ENCODE measurements around the gene HIVEP2. TPM values are rescaled to one million over a fixed set of nuclear protein-coding genes. Genes with fewer than 3 reads are reported as not detected.

HIVEP2 gene
- total RNA-seq, 2 experiments from 2014 or later: 30.2 to 35.4 TPM

GRCh38 chr6:142805042-142805441 is 139.9 kb downstream of the HIVEP2 start:
- no peak for DNase-seq
- POLR2A ChIA-PET: no interaction called here
- H3K27me3 Mint-ChIP-seq: no peaks in the 10 kb centered on the region
- no peak overlapping the region for H3K27ac Mint-ChIP-seq
- no peak overlapping the region for H3K4me3 Mint-ChIP-seq
- H3K36me3 Mint-ChIP-seq (ENCODE audit: low read depth): peaks cover 51% of the 10 kb centered on the region
- peaks cover 32% of the 10 kb centered on the region for H3K4me1 Mint-ChIP-seq
- CTCF ChIA-PET: interaction anchor here (0.6 to 1.2 kb wide), 5 partner anchors 21 to 144 kb away, joined by 3 to 4 read pairs (median 3); no protein-coding TSS in a partner anchor
- H3K9me3 Mint-ChIP-seq: peaks cover 2% of the 10 kb centered on the region

GRCh38 chr6:142804490-142804889 is 140.5 kb downstream of the HIVEP2 start:
- peaks cover 2% of the 10 kb centered on the region for H3K9me3 Mint-ChIP-seq
- POLR2A ChIA-PET: no interaction called here

GRCh38 chr6:142803495-142804058 is 141.4 kb downstream of the HIVEP2 start:
- ChIA-PET CTCF (interaction anchor here (0.5 to 1.5 kb wide), 2 partner anchors 32 to 221 kb away, joined by 3 read pairs; no protein-coding TSS in a partner anchor), POLR2A (no interaction called here)
- no peak overlapping the region for H3K27ac Mint-ChIP-seq
- no peaks in the 10 kb centered on the region for H3K9me3 Mint-ChIP-seq
- no peak overlapping the region for H3K4me3 Mint-ChIP-seq
- H3K36me3 Mint-ChIP-seq (ENCODE audit: low read depth): peaks cover 37% of the 10 kb centered on the region
- no peaks in the 10 kb centered on the region for H3K27me3 Mint-ChIP-seq
- peaks cover 34% of the 10 kb centered on the region for H3K4me1 Mint-ChIP-seq
- no peak for DNase-seq

More at GRCh38 chr6:142804490-142804889, 140.5 kb downstream of the HIVEP2 start:
- CTCF ChIA-PET: interaction anchor here (0.7 to 1.0 kb wide), 2 partner anchors 30 to 145 kb away, joined by 3 to 4 read pairs; no protein-coding TSS in a partner anchor
- DNase-seq: no peak
- Mint-ChIP-seq H3K27me3 (no peaks in the 10 kb centered on the region), H3K4me1 (peaks cover 32% of the 10 kb centered on the region), H3K36me3 (ENCODE audit: low read depth) (peaks cover 46% of the 10 kb centered on the region), H3K4me3 (no peak overlapping the region), H3K27ac (no peak overlapping the region)

GRCh38 chr6:142803032-142803431 is 141.9 kb downstream of the HIVEP2 start:
- H3K4me3 Mint-ChIP-seq: no peak overlapping the region
- DNase-seq: no peak
- no peaks in the 10 kb centered on the region for H3K9me3 Mint-ChIP-seq
- H3K4me1 Mint-ChIP-seq: peaks cover 40% of the 10 kb centered on the region
- peaks cover 31% of the 10 kb centered on the region for H3K36me3 Mint-ChIP-seq (ENCODE audit: low read depth)
- ChIA-PET POLR2A (no interaction called here), CTCF (interaction anchor here (0.9 to 1.5 kb wide), 2 partner anchors 9 to 32 kb away, joined by 3 read pairs; no protein-coding TSS in a partner anchor)
- H3K27ac Mint-ChIP-seq: no peak overlapping the region
- no peaks in the 10 kb centered on the region for H3K27me3 Mint-ChIP-seq

- POLR2A ChIA-PET: no interaction called here
- Mint-ChIP-seq H3K9me3 (no peaks in the 10 kb centered on the region), H3K36me3 (ENCODE audit: low read depth) (peaks cover 25% of the 10 kb centered on the region), H3K4me1 (peaks cover 42% of the 10 kb centered on the region), H3K27me3 (no peaks in the 10 kb centered on the region), H3K27ac (peak overlapping the region; percentile 16), H3K4me3 (no peak overlapping the region)
- no peak for DNase-seq
- CTCF ChIA-PET: interaction anchor here (0.8 to 1.5 kb wide), 3 partner anchors 8 to 31 kb away, joined by 3 read pairs; no protein-coding TSS in a partner anchor
These were observed 142.9 kb downstream of the HIVEP2 start for GRCh38 chr6:142802124-142802523.

- no peaks in the 10 kb centered on the region for H3K27me3 Mint-ChIP-seq
- CTCF ChIA-PET: no interaction called here
- H3K4me3 Mint-ChIP-seq: no peak overlapping the region
These were observed 144.7 kb downstream of the HIVEP2 start for GRCh38 chr6:142800240-142800639.

GRCh38 chr6:142799639-142800038 is 145.3 kb downstream of the HIVEP2 start:
- no peak overlapping the region for H3K4me3 Mint-ChIP-seq
- H3K4me1 Mint-ChIP-seq: peaks cover 44% of the 10 kb centered on the region
- H3K9me3 Mint-ChIP-seq: no peaks in the 10 kb centered on the region
- no peak for DNase-seq
- peaks cover 19% of the 10 kb centered on the region for H3K36me3 Mint-ChIP-seq (ENCODE audit: low read depth)
- no peaks in the 10 kb centered on the region for H3K27me3 Mint-ChIP-seq
- ChIA-PET CTCF (no interaction called here), POLR2A (no interaction called here)
- no peak overlapping the region for H3K27ac Mint-ChIP-seq

More at GRCh38 chr6:142800240-142800639, 144.7 kb downstream of the HIVEP2 start:
- POLR2A ChIA-PET: no interaction called here
- DNase-seq: no peak
- peaks cover 47% of the 10 kb centered on the region for H3K4me1 Mint-ChIP-seq
- H3K36me3 Mint-ChIP-seq (ENCODE audit: low read depth): peaks cover 19% of the 10 kb centered on the region
- H3K9me3 Mint-ChIP-seq: no peaks in the 10 kb centered on the region
- no peak overlapping the region for H3K27ac Mint-ChIP-seq

- CTCF ChIA-PET: no interaction called here
- Mint-ChIP-seq H3K4me1 (peaks cover 28% of the 10 kb centered on the region), H3K4me3 (no peak overlapping the region), H3K27me3 (no peaks in the 10 kb centered on the region), H3K27ac (no peak overlapping the region), H3K9me3 (peaks cover 2% of the 10 kb centered on the region), H3K36me3 (ENCODE audit: low read depth) (peaks cover 27% of the 10 kb centered on the region)
- DNase-seq: no peak
- POLR2A ChIA-PET: no interaction called here
These were observed 147.8 kb downstream of the HIVEP2 start for GRCh38 chr6:142797159-142797558.

GRCh38 chr6:142796571-142796970 is 148.4 kb downstream of the HIVEP2 start:
- no peak overlapping the region for H3K4me3 Mint-ChIP-seq
- no peaks in the 10 kb centered on the region for H3K27me3 Mint-ChIP-seq
- H3K9me3 Mint-ChIP-seq: peaks cover 4% of the 10 kb centered on the region
- no peak overlapping the region for H3K27ac Mint-ChIP-seq
- ChIA-PET POLR2A (no interaction called here), CTCF (no interaction called here)
- peaks cover 26% of the 10 kb centered on the region for H3K4me1 Mint-ChIP-seq
- DNase-seq: no peak
- peaks cover 27% of the 10 kb centered on the region for H3K36me3 Mint-ChIP-seq (ENCODE audit: low read depth)

GRCh38 chr6:142796024-142796423 is 149.0 kb downstream of the HIVEP2 start:
- Mint-ChIP-seq H3K27ac (no peak overlapping the region), H3K4me1 (peaks cover 24% of the 10 kb centered on the region)
- CTCF ChIA-PET: no interaction called here

GRCh38 chr6:142794424-142794823 is 150.6 kb downstream of the HIVEP2 start:
- ChIA-PET POLR2A (no interaction called here), CTCF (interaction anchor here (0.7 to 1.4 kb wide), 3 partner anchors 8 to 26 kb away, joined by 3 read pairs; no protein-coding TSS in a partner anchor)
- Mint-ChIP-seq H3K27ac (no peak overlapping the region), H3K27me3 (no peaks in the 10 kb centered on the region), H3K36me3 (ENCODE audit: low read depth) (peaks cover 17% of the 10 kb centered on the region), H3K4me1 (peaks cover 25% of the 10 kb centered on the region), H3K9me3 (peaks cover 4% of the 10 kb centered on the region), H3K4me3 (no peak overlapping the region)
- DNase-seq: no peak

More at GRCh38 chr6:142796024-142796423, 149.0 kb downstream of the HIVEP2 start:
- H3K36me3 Mint-ChIP-seq (ENCODE audit: low read depth): peaks cover 24% of the 10 kb centered on the region
- H3K9me3 Mint-ChIP-seq: peaks cover 4% of the 10 kb centered on the region
- DNase-seq: no peak
- H3K27me3 Mint-ChIP-seq: no peaks in the 10 kb centered on the region
- POLR2A ChIA-PET: no interaction called here
- no peak overlapping the region for H3K4me3 Mint-ChIP-seq

- Mint-ChIP-seq H3K9me3 (peaks cover 4% of the 10 kb centered on the region), H3K4me1 (peaks cover 13% of the 10 kb centered on the region), H3K4me3 (no peak overlapping the region), H3K27ac (no peak overlapping the region), H3K27me3 (no peaks in the 10 kb centered on the region), H3K36me3 (ENCODE audit: low read depth) (peaks cover 32% of the 10 kb centered on the region)
- CTCF ChIA-PET: interaction anchor here (0.8 kb wide), 1 partner anchor 109 kb away, joined by 3 read pairs; no protein-coding TSS in a partner anchor
- POLR2A ChIA-PET: no interaction called here
- DNase-seq: no peak
These were observed 154.7 kb downstream of the HIVEP2 start for GRCh38 chr6:142790257-142790656.

- Mint-ChIP-seq H3K27me3 (no peaks in the 10 kb centered on the region), H3K4me3 (no peak overlapping the region), H3K4me1 (peaks cover 19% of the 10 kb centered on the region), H3K9me3 (peaks cover 4% of the 10 kb centered on the region), H3K27ac (no peak overlapping the region), H3K36me3 (ENCODE audit: low read depth) (peaks cover 32% of the 10 kb centered on the region)
- CTCF ChIA-PET: interaction anchor here (0.7 to 1.4 kb wide), 3 partner anchors 11 to 17 kb away, joined by 3 to 6 read pairs (median 4); no protein-coding TSS in a partner anchor
- POLR2A ChIA-PET: interaction anchor here (0.6 kb wide), 1 partner anchor 84 kb away, joined by 6 read pairs; no protein-coding TSS in a partner anchor
- DNase-seq: no peak
These were observed 157.6 kb downstream of the HIVEP2 start for GRCh38 chr6:142787422-142787821.

All from activated CD4-positive, alpha-beta T cell treated with anti-CD3 and anti-CD28 coated beads, Interleukin-2, amount 10 ng/mL, durations not matched to agents 7 days and 5 days (primary cell).